MCF 10A (cell line): ENCODE results near the gene TNS1. TPM values are rescaled to one million over a fixed set of nuclear protein-coding genes. Genes with fewer than 3 reads are reported as not detected.

Experiments
- BruUV-seq: library from RNA; stranded (reverse); fragments of 400-500 nt; replicated peaks from 2 replicates; lab custom pipeline; 2021; lab: Mats Ljungman, UMichigan
- CTCF ChIA-PET: fragments of 300-600 bp; sonication (Branson Sonifier 250); formaldehyde crosslinking; extraction: SDS; loops from one replicate; lab custom pipeline; 2021; ENCODE audit warnings: antibody characterized with exemption, inconsistent platforms; lab: Yijun Ruan, JAX
- POLR2A ChIA-PET: fragments of 300-600, 350-650 bp; sonication (Branson Sonifier 250); formaldehyde crosslinking; extraction: SDS; loops from one replicate; lab custom pipeline; 2020; ENCODE audit warnings: antibody characterized with exemption, inconsistent platforms; lab: Yijun Ruan, JAX
- DNase-seq: peaks from one replicate; pipeline ENCODE4 v3.0.0-alpha.2; 2018; ENCODE audit not compliant: unreplicated experiment
- H3K27ac Mint-ChIP-seq: one replicate; pipeline ENCODE4 v1.8.0; 2022; ENCODE audit warnings: mild to moderate bottlenecking, low read depth, mixed read lengths; ENCODE audit not compliant: unreplicated experiment
- H3K27me3 Mint-ChIP-seq: one replicate; pipeline ENCODE4 v1.8.0; 2022; ENCODE audit warnings: mixed read lengths; ENCODE audit not compliant: insufficient read depth, unreplicated experiment
- H3K36me3 Mint-ChIP-seq: one replicate; pipeline ENCODE4 v1.8.0; 2022; ENCODE audit warnings: mild to moderate bottlenecking, moderate library complexity, mixed read lengths; ENCODE audit not compliant: insufficient read depth, unreplicated experiment
- H3K4me1 Mint-ChIP-seq: one replicate; pipeline ENCODE4 v1.8.0; 2022; ENCODE audit warnings: mixed read lengths; ENCODE audit not compliant: insufficient read depth, unreplicated experiment
- H3K4me3 Mint-ChIP-seq: one replicate; pipeline ENCODE4 v1.8.0; 2022; ENCODE audit warnings: mild to moderate bottlenecking, moderate library complexity, mixed read lengths; ENCODE audit not compliant: unreplicated experiment
- H3K9me3 Mint-ChIP-seq: one replicate; pipeline ENCODE4 v1.8.0; 2022; ENCODE audit warnings: mixed read lengths; ENCODE audit not compliant: unreplicated experiment
- CTCF ChIP-seq: fragments of 200-600 bp; IDR thresholded peaks from one replicate; pipeline ENCODE4 v1.8.0; 2022; ENCODE audit warnings: antibody characterized with exemption, mild to moderate bottlenecking; ENCODE audit not compliant: unreplicated experiment
- intact Hi-C: fragments of 100-400 bp; cut with micrococcal nuclease; formaldehyde crosslinking; loops from 2 replicates; pipeline ENCODE4 v1.14.1; 2022
- total RNA-seq: library from RNA; stranded (reverse); gene quantifications from 2 replicates; pipeline ENCODE4 v1.2.3, GENCODE V29; 2022

Gene TNS1
- total RNA-seq, 1 experiment from 2014 or later: 3.3 TPM

GRCh38 chr2:217816396-217816869 is 186.4 kb downstream of the TNS1 start:
- intact Hi-C loops: no loop called here

GRCh38 chr2:217813828-217814227 is 189.0 kb downstream of the TNS1 start:
- no TSS peak for BruUV-seq
- no peak for TF ChIP-seq CTCF
- peaks cover 9% of the 10 kb centered on the region for H3K9me3 Mint-ChIP-seq
- H3K4me3 Mint-ChIP-seq: no peak overlapping the region
- ChIA-PET POLR2A (interaction anchor here (1.1 kb wide), 1 partner anchor 30 kb away, joined by 3 read pairs; no protein-coding TSS in a partner anchor), CTCF (interaction anchor here (1.3 to 2.9 kb wide), 2 partner anchors 20 to 24 kb away, joined by 5 to 12 read pairs; no protein-coding TSS in a partner anchor)
- H3K27me3 Mint-ChIP-seq: no peaks in the 10 kb centered on the region
- H3K36me3 Mint-ChIP-seq: peaks cover 5% of the 10 kb centered on the region
- H3K4me1 Mint-ChIP-seq: no peaks in the 10 kb centered on the region
- intact Hi-C loops: no loop called here
- DNase-seq: no peak
- no peak overlapping the region for H3K27ac Mint-ChIP-seq

More at GRCh38 chr2:217816396-217816869, 186.4 kb downstream of the TNS1 start:
- TF ChIP-seq CTCF: no peak
- no peaks in the 10 kb centered on the region for H3K9me3 Mint-ChIP-seq
- no TSS peak for BruUV-seq
- H3K4me3 Mint-ChIP-seq: no peak overlapping the region
- peaks cover 5% of the 10 kb centered on the region for H3K36me3 Mint-ChIP-seq
- no peaks in the 10 kb centered on the region for H3K4me1 Mint-ChIP-seq
- no peaks in the 10 kb centered on the region for H3K27me3 Mint-ChIP-seq
- no peak for DNase-seq
- CTCF ChIA-PET: interaction anchor here (0.5 to 1.8 kb wide), 4 partner anchors 27 to 356 kb away, joined by 3 to 8 read pairs (median 5); no protein-coding TSS in a partner anchor
- H3K27ac Mint-ChIP-seq: no peak overlapping the region
- POLR2A ChIA-PET: interaction anchor here (0.6 to 1.0 kb wide), 3 partner anchors 10 to 31 kb away, joined by 3 to 4 read pairs (median 4); no protein-coding TSS in a partner anchor

GRCh38 chr2:217812170-217812569 is 190.6 kb downstream of the TNS1 start:
- no peak for TF ChIP-seq CTCF
- Mint-ChIP-seq H3K9me3 (peaks cover 9% of the 10 kb centered on the region), H3K4me3 (no peak overlapping the region), H3K27me3 (no peaks in the 10 kb centered on the region), H3K36me3 (peaks cover 5% of the 10 kb centered on the region), H3K27ac (no peak overlapping the region), H3K4me1 (no peaks in the 10 kb centered on the region)
- CTCF ChIA-PET: interaction anchor here (0.6 to 2.9 kb wide), 6 partner anchors 22 to 595 kb away, joined by 3 to 13 read pairs (median 4); no protein-coding TSS in a partner anchor
- no TSS peak for BruUV-seq
- POLR2A ChIA-PET: interaction anchor here (0.6 to 0.7 kb wide), 2 partner anchors 15 to 334 kb away, joined by 3 read pairs; no protein-coding TSS in a partner anchor
- no peak for DNase-seq
- intact Hi-C loops: no loop called here

GRCh38 chr2:217810260-217810659 is 192.5 kb downstream of the TNS1 start:
- intact Hi-C loops: no loop called here
- POLR2A ChIA-PET: no interaction called here
- Mint-ChIP-seq H3K27me3 (no peaks in the 10 kb centered on the region), H3K4me1 (peaks cover 6% of the 10 kb centered on the region), H3K4me3 (no peak overlapping the region), H3K9me3 (peaks cover 15% of the 10 kb centered on the region), H3K36me3 (peaks cover 5% of the 10 kb centered on the region), H3K27ac (no peak overlapping the region)
- no peak for TF ChIP-seq CTCF
- DNase-seq: no peak
- BruUV-seq: no TSS peak
- CTCF ChIA-PET: interaction anchor here (0.6 to 1.6 kb wide), 3 partner anchors 22 to 197 kb away, joined by 4 to 6 read pairs (median 4); no protein-coding TSS in a partner anchor
